Neuronal stem cell (in vitro differentiated cells): Measurements from ENCODE around the gene CCDC159.
A peak's percentile ranks its signal among the peaks of the same experiment; 100 is the strongest.

ENCODE experiments used
- DNase-seq: peaks from one replicate; pipeline ENCODE4 v3.0.0-alpha.2; 2013; ENCODE audit warnings: low spot score
- H2AFZ ChIP-seq: one replicate; pipeline ENCODE4 v1.6.1; 2013; ENCODE audit warnings: mild to moderate bottlenecking, low read length, inconsistent platforms
- H2AK5ac ChIP-seq: 2 replicates; pipeline ENCODE4 v1.6.1; 2013; ENCODE audit warnings: low read depth, mild to moderate bottlenecking, inconsistent platforms, low read length, moderate library complexity, mixed read lengths
- H2BK120ac ChIP-seq: 2 replicates; pipeline ENCODE4 v1.6.1; 2013; ENCODE audit warnings: low read depth, mild to moderate bottlenecking, inconsistent platforms, low read length, moderate library complexity, mixed read lengths
- H2BK12ac ChIP-seq: one replicate; pipeline ENCODE4 v1.6.1; 2013; ENCODE audit warnings: low read length, inconsistent platforms
- H2BK15ac ChIP-seq: 2 replicates; pipeline ENCODE4 v1.6.1; 2013; ENCODE audit warnings: mild to moderate bottlenecking, low read length, inconsistent platforms, mixed read lengths
- H2BK5ac ChIP-seq: one replicate; pipeline ENCODE4 v1.6.1; 2013; ENCODE audit warnings: inconsistent platforms, mild to moderate bottlenecking, low read length, moderate library complexity
- H3K14ac ChIP-seq: one replicate; pipeline ENCODE4 v1.6.1; 2013; ENCODE audit warnings: low read length, inconsistent platforms
- H3K18ac ChIP-seq: 2 replicates; pipeline ENCODE4 v1.6.1; 2013; ENCODE audit warnings: low read length, inconsistent platforms
- H3K23ac ChIP-seq: 2 replicates; pipeline ENCODE4 v1.6.1; 2013; ENCODE audit warnings: low read depth, mild to moderate bottlenecking, mixed read lengths, low read length, inconsistent platforms; ENCODE audit not compliant: poor library complexity
- H3K27ac ChIP-seq: replicated peaks from 3 replicates; pipeline ENCODE4 v1.5.1; 2013; ENCODE audit warnings: low read length, inconsistent platforms
- H3K27me3 ChIP-seq, 3 experiments: 2 replicates each; pipeline ENCODE4 v1.6.1; 2013; ENCODE audit warnings: low read length in 3 of 3, mild to moderate bottlenecking in 2 of 3, inconsistent platforms in 1 of 3, low read depth in 1 of 3, mixed read lengths in 1 of 3, moderate library complexity in 1 of 3; ENCODE audit not compliant: control insufficient read depth in 3 of 3, insufficient read depth in 3 of 3
- H3K36me3 ChIP-seq, 2 donors: replicated peaks in 1 of 2; 2 replicates each; pipeline ENCODE4 v1.6.1; 2013; ENCODE audit warnings: low read length in 2 of 2; ENCODE audit not compliant: control insufficient read depth in 2 of 2, insufficient read depth in 2 of 2
- H3K4ac ChIP-seq: 2 replicates; pipeline ENCODE4 v1.6.1; 2013; ENCODE audit warnings: inconsistent platforms, mild to moderate bottlenecking, low read length, moderate library complexity
- H3K4me1 ChIP-seq, 2 donors: 1 replicate in 1 of 2; 2 replicates in 1 of 2; pipeline ENCODE4 v1.6.1; 2013; ENCODE audit warnings: low read length in 2 of 2, low read depth in 1 of 2; ENCODE audit not compliant: control insufficient read depth in 2 of 2, insufficient read depth in 1 of 2
- H3K4me2 ChIP-seq: one replicate; pipeline ENCODE4 v1.6.1; 2013; ENCODE audit warnings: mild to moderate bottlenecking, low read length, inconsistent platforms; ENCODE audit not compliant: insufficient read depth, poor library complexity, severe bottlenecking
- H3K4me3 ChIP-seq, 2 donors: 2 replicates each; pipeline ENCODE4 v1.5.1; 2013; ENCODE audit warnings: low read length in 2 of 2, mild to moderate bottlenecking in 2 of 2, inconsistent platforms in 1 of 2, moderate library complexity in 1 of 2
- H3K79me1 ChIP-seq: one replicate; pipeline ENCODE4 v1.6.1; 2013; ENCODE audit warnings: low read depth, mild to moderate bottlenecking, inconsistent platforms, low read length, moderate library complexity
- H3K9ac ChIP-seq: one replicate; pipeline ENCODE4 v1.6.1; 2013; ENCODE audit warnings: mild to moderate bottlenecking, low read depth, low read length, inconsistent platforms; ENCODE audit not compliant: poor library complexity
- H3K9me3 ChIP-seq, 2 donors: replicated peaks in 1 of 2; 2 replicates each; pipeline versions ENCODE3 to v1.6.1; 2013; ENCODE audit warnings: low read length in 2 of 2, mild to moderate bottlenecking in 2 of 2, inconsistent platforms in 1 of 2, low read depth in 1 of 2, mixed read lengths in 1 of 2, moderate library complexity in 1 of 2; ENCODE audit not compliant: control insufficient read depth in 2 of 2, insufficient read depth in 1 of 2
- H4K8ac ChIP-seq: one replicate; pipeline ENCODE4 v1.6.1; 2013; ENCODE audit warnings: low read depth, mild to moderate bottlenecking, inconsistent platforms, low read length, moderate library complexity
- H4K91ac ChIP-seq: one replicate; pipeline ENCODE4 v1.6.1; 2013; ENCODE audit warnings: low read length, low read depth, mild to moderate bottlenecking, inconsistent platforms; ENCODE audit not compliant: poor library complexity
- WGBS, 2 donors: extraction: QIAGEN DNeasy Blood & Tissue Kit; methylation state at CpG; one replicate each; pipeline ENCODE4 v1.1.7; 2013; ENCODE audit warnings: missing lambda C conversion rate in 2 of 2, mixed read lengths in 1 of 2; ENCODE audit not compliant: insufficient read length in 2 of 2, insufficient replicate concordance in 1 of 2; ENCODE audit errors: extremely low coverage in 2 of 2; 5-methylcytosine and 5-hydroxymethylcytosine counted together

CCDC159 gene

GRCh38 chr19:11355160-11356073, 9.1 kb downstream of the CCDC159 start, which contains the start of gene PLPPR2:
Gene PLPPR2 (plus strand): TSS chr19:11355432. CDS start chr19:11357674, 2,242 bp downstream.
- H3K14ac ChIP-seq = peak within 1 kb of the TSS; percentile 1
- no peaks in the 10 kb centered on the region for H3K79me1 ChIP-seq
- peak within 1 kb of the TSS; percentile 84 for H2AK5ac ChIP-seq
- peak within 1 kb of the TSS; percentile 88 for H2AFZ ChIP-seq
- H2BK15ac ChIP-seq = no peak within 1 kb of the TSS
- H2BK120ac ChIP-seq = no peak within 1 kb of the TSS
- no peaks in the 10 kb centered on the region for H3K9me3 ChIP-seq
- H3K4me2 ChIP-seq = peak within 1 kb of the TSS; percentile 80
- peak; percentile 86 for DNase-seq
- H3K4me3 ChIP-seq = peak within 1 kb of the TSS; percentile 44 to 77
- H2BK5ac ChIP-seq = no peak within 1 kb of the TSS
- H2BK12ac ChIP-seq = no peak within 1 kb of the TSS
- peak within 1 kb of the TSS; percentile 73 for H3K23ac ChIP-seq
- no peak within 1 kb of the TSS for H4K8ac ChIP-seq
- no CpG with 5 or more reads among the region's 62 CpGs for WGBS, 2 donors
- peaks cover 0 to 8% (median 0%) of the 10 kb centered on the region in 3 experiments for H3K27me3 ChIP-seq
- H3K27ac ChIP-seq = no peak within 1 kb of the TSS
- no peaks in the 10 kb centered on the region for H3K36me3 ChIP-seq
- H4K91ac ChIP-seq = no peak within 1 kb of the TSS
- no peak within 1 kb of the TSS for H3K4ac ChIP-seq
- peak within 1 kb of the TSS; percentile 85 for H3K9ac ChIP-seq
- peak within 1 kb of the TSS; percentile 97 for H3K18ac ChIP-seq
- H3K4me1 ChIP-seq = peaks cover 5 to 8% of the 10 kb centered on the region in 2 donors

- Histone ChIP-seq H3K4me1 (peaks cover 8 to 10% of the 10 kb centered on the region in 2 donors), H2AFZ (no peak overlapping the region), H3K14ac (peak overlapping the region; percentile 1), H3K4ac (no peak overlapping the region), H3K36me3 (no peaks in the 10 kb centered on the region), H2BK15ac (no peak overlapping the region), H2BK12ac (no peak overlapping the region), H2BK5ac (no peak overlapping the region), H3K27ac (no peak overlapping the region), H4K8ac (no peak overlapping the region), H3K4me2 (peak overlapping the region; percentile 80), H2BK120ac (no peak overlapping the region), H3K18ac (peak overlapping the region; percentile 3), H3K9me3 (no peaks in the 10 kb centered on the region), H3K23ac (peak overlapping the region; percentile 20), H3K9ac (peak overlapping the region; percentile 85), H3K27me3 (peaks cover 0 to 14% (median 0%) of the 10 kb centered on the region in 3 experiments), H3K4me3 (peak overlapping the region; percentile 44 to 73), H3K79me1 (no peaks in the 10 kb centered on the region), H2AK5ac (no peak overlapping the region), H4K91ac (no peak overlapping the region)
- DNase-seq = no peak
- WGBS, 2 donors = no CpG with 5 or more reads among the region's 6 CpGs
Measured at GRCh38 chr19:11356074-11356397, 9.7 kb downstream of the CCDC159 start.

GRCh38 chr19:11356676-11357550, 10.6 kb downstream of the CCDC159 start:
- no peak overlapping the region for H4K91ac ChIP-seq
- H3K4me2 ChIP-seq = no peak overlapping the region
- H2BK12ac ChIP-seq = no peak overlapping the region
- no CpG with 5 or more reads among the region's 11 CpGs for WGBS, 2 donors
- no peak overlapping the region for H3K4me3 ChIP-seq
- no peak overlapping the region for H2BK120ac ChIP-seq
- H2AFZ ChIP-seq = no peak overlapping the region
- no peak overlapping the region for H4K8ac ChIP-seq
- peak overlapping the region; percentile 12 for H3K9ac ChIP-seq
- H3K18ac ChIP-seq = no peak overlapping the region
- no peak overlapping the region for H3K27ac ChIP-seq
- no peak overlapping the region for H2BK5ac ChIP-seq
- H3K23ac ChIP-seq = peak overlapping the region; percentile 81
- H3K27me3 ChIP-seq = peaks cover 0 to 16% (median 0%) of the 10 kb centered on the region in 3 experiments
- no peaks in the 10 kb centered on the region for H3K36me3 ChIP-seq
- H3K79me1 ChIP-seq = no peaks in the 10 kb centered on the region
- peak overlapping the region; percentile 20 for H3K4ac ChIP-seq
- peak overlapping the region; percentile 63 for H3K14ac ChIP-seq
- no peak for DNase-seq
- peaks cover 5 to 12% of the 10 kb centered on the region in 2 donors for H3K4me1 ChIP-seq
- H3K9me3 ChIP-seq = no peaks in the 10 kb centered on the region
- H2BK15ac ChIP-seq = no peak overlapping the region
- H2AK5ac ChIP-seq = peak overlapping the region; percentile 84
